Prostate gland (tissue), 2 donors: ENCODE measurements around the gene ICAM3. TPM values are rescaled to one million over a fixed set of nuclear protein-coding genes. Genes with fewer than 3 reads are reported as not detected.
"Not testable (repeated sequence)": the region's sequence is repeated elsewhere in the genome, so short reads cannot be mapped to it uniquely, and the experiment has no call there.

Source experiments
- DNase-seq: peaks from one replicate; pipeline ENCODE4 v3.0.0-alpha.2; 2019; ENCODE audit warnings: low spot score
- H3K27ac ChIP-seq, 2 donors: fragments of 200-600 bp; sonication (generic); 2 replicates each; pipeline ENCODE4 v1.5.1; 2017 to 2019
- H3K27me3 ChIP-seq: fragments of 200-600 bp; sonication (generic); replicated peaks from 2 replicates; pipeline ENCODE4 v1.5.1; 2019; ENCODE audit not compliant: insufficient read depth
- H3K36me3 ChIP-seq, 2 donors: fragments of 200-600 bp; sonication (generic); 1 replicate in 1 of 2; 2 replicates in 1 of 2; pipeline versions ENCODE4 v1.5.1 to v1.8.1; 2017 to 2019
- H3K4me1 ChIP-seq: fragments of 200-600 bp; sonication (generic); replicated peaks from 2 replicates; pipeline ENCODE4 v1.5.1; 2019
- H3K4me3 ChIP-seq, 2 donors: fragments of 200-600 bp; sonication (generic); 2 replicates each; pipeline ENCODE4 v1.5.1; 2017 to 2019
- H3K9me3 ChIP-seq: fragments of 200-600 bp; sonication (generic); 2 replicates; pipeline ENCODE4 v1.5.1; 2017
- CTCF ChIP-seq, 4 experiments: fragments of 200-600 bp in 2 of 4; fragments of 450-650 bp in 2 of 4; sonication (generic) in 2 of 4; IDR thresholded peaks; 1 replicate in 3 of 4; 2 replicates in 1 of 4; pipeline ENCODE4 v1.5.1; 2016 to 2019; ENCODE audit warnings: antibody characterized with exemption in 4 of 4, mild to moderate bottlenecking in 2 of 4, moderate library complexity in 2 of 4
- POLR2A ChIP-seq: fragments of 450-650 bp; IDR thresholded peaks from one replicate; pipeline ENCODE4 v1.6.1; 2016; ENCODE audit warnings: antibody characterized with exemption, mild to moderate bottlenecking
- POLR2AphosphoS5 ChIP-seq: sonication (generic); formaldehyde crosslinking; IDR thresholded peaks from one replicate; pipeline ENCODE4 v1.6.1; 2017; ENCODE audit warnings: antibody characterized with exemption
- WGBS: methylation state at CpG from one replicate; pipeline ENCODE4 v1.1.5; 2018; 5-methylcytosine and 5-hydroxymethylcytosine counted together
- intact Hi-C: fragments of 100-400 bp; cut with DNase I; formaldehyde crosslinking; loops from one replicate; pipeline ENCODE4 v1.14.2; 2022
- total RNA-seq, 2 donors: library from RNA; depleted of rRNA; stranded (reverse); fragments of >200 nt; gene quantifications; one replicate each; pipeline ENCODE4 v1.1.0, GENCODE V29; 2016

Gene ICAM3
- total RNA-seq, 2 donors from 2014 or later: 6.4 to 6.5 TPM

- Histone ChIP-seq H3K4me3 (no peak overlapping the region), H3K9me3 (no peaks in the 10 kb centered on the region), H3K36me3 (no peaks in the 10 kb centered on the region), H3K4me1 (no peaks in the 10 kb centered on the region), H3K27me3 (no peaks in the 10 kb centered on the region), H3K27ac (no peak overlapping the region)
- DNase-seq: no peak
- TF ChIP-seq POLR2A: no peak
- no peak for TF ChIP-seq CTCF (IDR thresholded peaks at IDR 0.05)
- no peak for TF ChIP-seq POLR2AphosphoS5
- WGBS: 71% methylated on average over 10 of the region's 10 CpGs
- intact Hi-C loops: no loop called here
These were observed 7.1 kb upstream of the ICAM3 start for GRCh38 chr19:10346509-10346908.

- intact Hi-C loops: no loop called here
- Histone ChIP-seq H3K4me3 (no peak overlapping the region), H3K9me3 (no peaks in the 10 kb centered on the region), H3K27ac (no peak overlapping the region), H3K36me3 (no peaks in the 10 kb centered on the region), H3K27me3 (no peaks in the 10 kb centered on the region), H3K4me1 (no peaks in the 10 kb centered on the region)
- TF ChIP-seq POLR2A: no peak
- TF ChIP-seq POLR2AphosphoS5: no peak
- no peak for TF ChIP-seq CTCF (IDR thresholded peaks at IDR 0.05)
- 43% methylated on average over 10 of the region's 10 CpGs for WGBS
- DNase-seq: no peak
These were observed 5.4 kb upstream of the ICAM3 start for GRCh38 chr19:10344780-10345179.

GRCh38 chr19:10343495-10343894, 4.1 kb upstream of the ICAM3 start:
- Histone ChIP-seq H3K27me3 (no peaks in the 10 kb centered on the region), H3K9me3 (no peaks in the 10 kb centered on the region), H3K4me3 (no peak overlapping the region), H3K27ac (no peak overlapping the region), H3K36me3 (no peaks in the 10 kb centered on the region), H3K4me1 (no peaks in the 10 kb centered on the region)
- intact Hi-C loops: no loop called here
- WGBS: 92% methylated on average over 2 of the region's 2 CpGs
- TF ChIP-seq POLR2A (no peak), POLR2AphosphoS5 (no peak), CTCF (IDR thresholded peaks at IDR 0.05) (no peak)
- DNase-seq: no peak

- intact Hi-C loops: no loop called here
- TF ChIP-seq CTCF (IDR thresholded peaks at IDR 0.05): no peak
- TF ChIP-seq POLR2A: no peak
- no peak for TF ChIP-seq POLR2AphosphoS5
- no peak for DNase-seq
- Histone ChIP-seq H3K4me3 (no peak overlapping the region), H3K27ac (no peak overlapping the region), H3K27me3 (no peaks in the 10 kb centered on the region), H3K36me3 (no peaks in the 10 kb centered on the region), H3K9me3 (no peaks in the 10 kb centered on the region), H3K4me1 (peaks cover 2% of the 10 kb centered on the region)
- 89% methylated on average over 5 of the region's 5 CpGs for WGBS
These were observed 553 bp upstream of the ICAM3 start for GRCh38 chr19:10339977-10340376.

GRCh38 chr19:10338940-10339339, 484 bp downstream of the ICAM3 start:
- Histone ChIP-seq H3K27me3 (no peaks in the 10 kb centered on the region), H3K9me3 (no peaks in the 10 kb centered on the region), H3K27ac (no peak overlapping the region), H3K4me3 (no peak overlapping the region), H3K36me3 (no peaks in the 10 kb centered on the region), H3K4me1 (peaks cover 2% of the 10 kb centered on the region)
- no peak for TF ChIP-seq POLR2A
- TF ChIP-seq POLR2AphosphoS5: no peak
- TF ChIP-seq CTCF (IDR thresholded peaks at IDR 0.05): no peak
- intact Hi-C loops: no loop called here
- DNase-seq: no peak
- WGBS: 82% methylated on average over 6 of the region's 6 CpGs

- H3K36me3 ChIP-seq, H3K27me3 ChIP-seq, DNase-seq, intact Hi-C loops, H3K4me3 ChIP-seq, H3K27ac ChIP-seq, H3K9me3 ChIP-seq: not testable (repeated sequence)
- 94% methylated on average over 9 of the region's 9 CpGs for WGBS
- peaks cover 13% of the 10 kb centered on the region for H3K4me1 ChIP-seq
These were observed 2.7 kb downstream of the ICAM3 start for GRCh38 chr19:10336725-10337124.
